ENCODE measurements around the gene ZBTB3. TPM values are rescaled to one million over a fixed set of nuclear protein-coding genes. Genes with fewer than 3 reads are reported as not detected.
A peak's percentile ranks its signal among the peaks of the same experiment; 100 is the strongest.

The ZBTB3 gene
- total and polyA plus RNA-seq, 2 of the 8 experiments (the other 6 are each of a cell fraction or from before 2014, with no cell fraction given): 30.2 to 76.9 TPM

DNA sequence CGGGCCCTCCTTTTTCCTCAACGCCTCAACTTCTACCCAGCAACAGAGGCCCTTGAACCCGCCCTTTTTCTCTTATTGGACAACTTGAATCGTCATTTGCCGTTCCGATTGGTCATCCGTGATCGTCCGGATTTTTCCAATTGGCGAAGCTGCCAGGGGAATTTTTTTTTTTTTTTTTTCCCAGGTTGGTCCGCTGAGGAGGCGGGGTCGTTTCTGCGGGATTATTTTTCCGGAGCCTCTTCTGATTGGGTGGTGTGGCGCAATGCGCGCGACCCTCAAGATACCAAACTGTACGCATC, 26.1 kb downstream of the ZBTB3 start (continued):
- TF ChIP-seq, protein P1, sequence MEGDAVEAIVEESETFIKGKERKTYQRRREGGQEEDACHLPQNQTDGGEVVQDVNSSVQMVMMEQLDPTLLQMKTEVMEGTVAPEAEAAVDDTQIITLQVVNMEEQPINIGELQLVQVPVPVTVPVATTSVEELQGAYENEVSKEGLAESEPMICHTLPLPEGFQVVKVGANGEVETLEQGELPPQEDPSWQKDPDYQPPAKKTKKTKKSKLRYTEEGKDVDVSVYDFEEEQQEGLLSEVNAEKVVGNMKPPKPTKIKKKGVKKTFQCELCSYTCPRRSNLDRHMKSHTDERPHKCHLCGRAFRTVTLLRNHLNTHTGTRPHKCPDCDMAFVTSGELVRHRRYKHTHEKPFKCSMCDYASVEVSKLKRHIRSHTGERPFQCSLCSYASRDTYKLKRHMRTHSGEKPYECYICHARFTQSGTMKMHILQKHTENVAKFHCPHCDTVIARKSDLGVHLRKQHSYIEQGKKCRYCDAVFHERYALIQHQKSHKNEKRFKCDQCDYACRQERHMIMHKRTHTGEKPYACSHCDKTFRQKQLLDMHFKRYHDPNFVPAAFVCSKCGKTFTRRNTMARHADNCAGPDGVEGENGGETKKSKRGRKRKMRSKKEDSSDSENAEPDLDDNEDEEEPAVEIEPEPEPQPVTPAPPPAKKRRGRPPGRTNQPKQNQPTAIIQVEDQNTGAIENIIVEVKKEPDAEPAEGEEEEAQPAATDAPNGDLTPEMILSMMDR (IDR thresholded peaks at IDR 0.05; ENCODE audit: control extremely low read depth in 1 of 3, insufficient read depth in 1 of 3, low read depth in 1 of 3, low read length in 3 of 3): no peak
- TF ChIP-seq SP2 (IDR thresholded peaks at IDR 0.05; ENCODE audit: low read length) (peak; percentile 35), ZNF274 (IDR thresholded peaks at IDR 0.05; ENCODE audit: borderline replicate concordance, extremely low read depth, low read length) (no peak), BACH1 (IDR thresholded peaks at IDR 0.05; ENCODE audit: low read length) (no peak), BRCA1 (IDR thresholded peaks at IDR 0.05; ENCODE audit: low read depth, low read length) (no peak), RNF2 (IDR thresholded peaks at IDR 0.05; ENCODE audit: borderline replicate concordance, low read depth, low read length, missing control alignments, poor library complexity, severe bottlenecking) (no peak), SAP30 (IDR thresholded peaks at IDR 0.05; ENCODE audit: insufficient read depth, insufficient replicate concordance, low read length) (no peak), RBBP5 (IDR thresholded peaks at IDR 0.05; ENCODE audit: borderline replicate concordance, low read depth, low read length) (no peak), CBX5 (IDR thresholded peaks at IDR 0.05; ENCODE audit: low read depth, low read length) (no peak), GTF2F1 (IDR thresholded peaks at IDR 0.05; ENCODE audit: borderline replicate concordance, low read depth, low read length) (no peak), RXRA (IDR thresholded peaks at IDR 0.05; ENCODE audit: insufficient read depth, low read depth, low read length) (no peak), TEAD4 (IDR thresholded peaks at IDR 0.05; ENCODE audit: low read depth, low read length) (no peak), TAF7 (optimal IDR thresholded peaks at IDR 0.05; ENCODE audit: borderline replicate concordance, low read depth, low read length) (no peak), RFX5 (IDR thresholded peaks at IDR 0.05; ENCODE audit: borderline replicate concordance, low read depth, low read length) (peak; percentile 96), EZH2 (IDR thresholded peaks at IDR 0.05; ENCODE audit: low read depth, low read length, severe bottlenecking) (no peak), SRF (IDR thresholded peaks at IDR 0.05; ENCODE audit: low read depth, low read length) (no peak), EP300 (IDR thresholded peaks at IDR 0.05; ENCODE audit: borderline replicate concordance in 1 of 2, low read depth in 2 of 2, low read length in 2 of 2) (no peak), JUN (IDR thresholded peaks at IDR 0.05; ENCODE audit: low read depth, low read length) (no peak), POLR2A (IDR thresholded peaks at IDR 0.05; ENCODE audit: control extremely low read depth in 1 of 2, low read depth in 2 of 2, low read length in 2 of 2) (no peak), SP4 (IDR thresholded peaks at IDR 0.05; ENCODE audit: low read length) (no peak; the same call in 1 of the 2 replicates), BCL11A (IDR thresholded peaks at IDR 0.05; ENCODE audit: low read depth in 2 of 2, low read length in 2 of 2) (no peak), SIX5 (IDR thresholded peaks at IDR 0.05; ENCODE audit: low read depth, low read length) (no peak), KDM5A (IDR thresholded peaks at IDR 0.05; ENCODE audit: low read length) (no peak), CREB1 (IDR thresholded peaks at IDR 0.05) (peak; percentile 54; the same call in 1 of the 2 replicates), JUND (IDR thresholded peaks at IDR 0.05; ENCODE audit: low read length) (no peak)
